Stimulated activated CD4-positive, alpha-beta T cell treated with anti-CD3 and anti-CD28 coated beads, Interleukin-4, amount 100 ng/mL, for 4 hours (primary cell): Measurements from ENCODE around the gene NAALADL2.
"Not testable (repeated sequence)": the region's sequence is repeated elsewhere in the genome, so short reads cannot be mapped to it uniquely, and the experiment has no call there.

ENCODE experiments used
- DNase-seq, 2 experiments: peaks; one replicate each; pipeline ENCODE4 v3.0.0-alpha.2; 2020

Gene NAALADL2

DNA sequence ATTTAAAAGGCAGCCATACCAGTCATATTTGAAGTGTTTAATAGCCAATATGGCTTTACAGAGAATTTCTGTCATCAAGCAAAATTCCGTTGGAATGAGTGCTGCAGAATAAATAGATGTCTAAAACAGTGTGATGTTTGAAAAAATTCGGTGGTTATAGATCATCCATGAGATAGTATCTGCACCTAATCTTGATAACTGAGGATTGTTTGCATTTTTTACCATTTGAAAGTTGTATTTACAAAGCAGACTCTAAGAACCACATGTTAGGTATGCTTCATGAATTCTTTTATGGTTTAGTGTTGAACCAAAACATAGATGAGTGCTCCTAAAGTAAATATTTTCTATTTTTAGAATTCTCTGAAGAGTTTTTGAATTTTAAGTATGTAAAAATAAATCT lies 476.1 kb downstream of the NAALADL2 start:
- no peak for DNase-seq

DNA sequence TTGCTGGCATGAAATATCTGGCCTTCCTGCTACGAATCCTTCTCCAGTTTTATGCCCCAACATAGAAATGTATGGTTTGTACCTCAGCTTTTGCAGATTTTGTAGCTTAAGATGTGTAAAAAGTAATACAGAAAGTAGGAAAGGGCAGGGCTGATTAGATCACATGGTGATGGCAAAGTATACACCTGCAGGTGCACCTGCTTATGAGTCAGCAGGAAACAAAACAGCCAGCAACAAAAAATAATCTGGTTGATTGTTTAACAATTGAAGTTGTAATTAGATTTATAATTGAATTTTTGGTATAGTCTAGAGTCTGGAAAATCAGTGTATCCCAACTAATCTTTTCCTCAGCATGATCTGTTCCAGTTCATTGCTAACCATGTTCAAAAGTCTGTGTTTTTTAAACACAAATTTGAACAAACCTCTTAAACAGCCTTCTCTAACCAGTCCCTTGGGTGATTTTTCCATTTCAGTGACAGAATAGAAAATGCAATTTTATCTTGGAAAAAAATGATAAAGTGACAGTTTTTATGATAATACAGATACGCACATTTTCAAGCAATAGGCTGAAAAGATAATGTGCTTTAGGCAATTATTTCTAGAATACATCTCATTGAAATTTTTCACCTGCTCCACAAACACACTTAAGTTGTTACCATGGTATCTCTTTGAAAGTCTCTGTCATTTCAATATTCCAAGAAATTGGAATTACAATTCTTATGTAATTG lies 477.4 kb downstream of the NAALADL2 start:
- DNase-seq = no peak

DNA sequence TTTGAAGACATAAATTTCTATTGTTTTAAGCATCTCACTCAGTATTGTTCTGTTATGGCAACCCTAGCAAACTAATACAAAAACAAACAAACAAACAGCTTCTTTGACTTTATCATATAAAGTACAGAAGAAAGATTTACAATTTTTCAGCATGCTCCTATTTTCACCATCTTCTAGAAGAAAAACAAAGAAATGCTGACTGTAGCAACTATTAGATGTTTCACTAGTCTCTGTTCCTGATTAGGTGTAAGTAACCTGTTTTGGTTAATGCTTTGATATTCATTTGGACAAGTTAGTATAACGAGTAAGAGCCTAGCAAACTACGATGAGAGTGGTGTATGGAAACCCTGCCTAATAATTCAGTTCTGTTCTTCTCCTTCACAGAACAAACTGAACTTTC lies 478.5 kb downstream of the NAALADL2 start:
- no peak for DNase-seq

DNA sequence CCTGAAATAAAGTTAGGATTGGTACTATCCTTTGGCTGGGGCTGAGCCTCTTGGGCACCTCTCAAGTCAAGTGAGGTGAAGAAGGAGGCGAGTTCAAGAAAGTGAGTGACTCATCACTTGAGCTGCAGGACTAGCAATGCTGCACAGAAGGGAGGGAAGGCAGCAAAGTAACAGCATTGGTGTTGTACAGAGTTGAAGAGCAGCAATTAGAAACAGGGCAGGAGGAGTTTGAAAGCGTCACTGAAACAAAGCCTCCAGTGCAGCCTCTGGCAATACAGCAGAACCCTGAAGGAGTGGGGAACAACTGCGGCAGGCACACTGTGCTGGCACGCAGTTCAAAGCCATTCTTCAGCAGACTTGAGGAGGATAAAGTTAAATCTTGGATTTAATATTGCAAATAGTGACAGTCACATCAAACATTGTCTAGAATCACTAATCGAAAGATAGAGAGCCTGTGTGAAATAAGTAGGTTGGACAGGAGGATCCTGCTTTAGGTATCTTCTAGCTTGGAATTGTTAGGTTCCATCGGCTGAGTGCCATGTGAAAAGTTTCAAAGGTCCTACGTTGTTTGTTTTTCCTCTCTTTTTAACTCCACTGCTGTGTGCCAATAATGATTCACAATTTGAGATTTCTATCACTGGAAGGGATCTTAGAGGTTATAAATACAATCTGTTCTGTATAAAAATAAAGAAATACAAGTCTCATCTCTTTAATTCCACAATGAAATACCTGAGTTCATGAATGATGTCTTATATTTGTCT lies 479.8 kb downstream of the NAALADL2 start:
- no peak for DNase-seq

DNA sequence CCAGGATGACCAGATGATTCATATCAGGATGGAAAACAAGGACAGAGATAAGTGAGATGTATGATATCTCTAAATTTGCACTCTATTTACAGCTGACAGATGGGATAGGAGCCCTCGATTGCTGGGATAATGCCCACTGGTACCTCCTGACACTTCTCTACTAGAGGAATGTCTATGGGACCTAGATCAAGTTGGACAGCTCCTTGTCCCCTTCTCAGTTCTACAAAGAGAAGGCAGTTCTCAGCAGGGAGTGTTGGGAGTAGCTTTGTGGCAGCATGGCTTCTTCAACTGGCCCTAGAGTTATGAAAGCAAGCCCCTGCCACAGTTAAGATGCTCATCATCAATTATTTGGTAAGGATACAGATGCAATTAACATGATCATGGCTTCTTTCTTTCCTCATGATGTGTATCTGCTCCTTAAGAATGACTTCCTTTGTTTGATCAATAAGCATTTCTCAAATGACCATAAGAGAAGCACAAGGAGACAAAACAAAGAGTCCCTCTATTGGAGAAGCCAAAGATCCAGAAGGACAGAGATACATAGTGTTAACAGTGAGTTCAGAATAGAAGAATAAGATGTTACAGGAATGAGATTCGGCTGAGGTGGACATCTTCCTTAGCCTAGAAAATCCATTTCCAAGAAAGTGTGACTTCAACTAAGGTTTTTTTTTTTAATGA lies 481.3 kb downstream of the NAALADL2 start:
- no peak for DNase-seq

DNA sequence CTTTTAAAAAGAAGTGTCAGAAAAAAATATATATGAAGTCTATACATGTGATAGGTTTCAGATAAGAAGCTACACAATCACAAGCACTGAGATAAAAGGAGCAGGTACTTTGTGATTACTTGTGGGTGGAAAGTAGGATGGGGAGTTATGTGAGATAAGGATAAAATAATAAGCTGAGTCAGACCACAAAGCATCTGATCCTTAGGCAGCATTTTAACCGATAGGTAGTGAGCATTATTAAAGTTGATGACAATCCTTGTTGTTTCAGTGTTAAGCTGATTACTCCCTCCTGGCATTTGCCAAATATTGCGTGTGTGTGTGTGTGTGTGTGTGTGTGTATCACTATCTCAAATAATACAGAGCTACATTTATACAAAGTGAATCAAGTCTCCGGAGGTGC lies 483.1 kb downstream of the NAALADL2 start:
- no peak for DNase-seq

DNA sequence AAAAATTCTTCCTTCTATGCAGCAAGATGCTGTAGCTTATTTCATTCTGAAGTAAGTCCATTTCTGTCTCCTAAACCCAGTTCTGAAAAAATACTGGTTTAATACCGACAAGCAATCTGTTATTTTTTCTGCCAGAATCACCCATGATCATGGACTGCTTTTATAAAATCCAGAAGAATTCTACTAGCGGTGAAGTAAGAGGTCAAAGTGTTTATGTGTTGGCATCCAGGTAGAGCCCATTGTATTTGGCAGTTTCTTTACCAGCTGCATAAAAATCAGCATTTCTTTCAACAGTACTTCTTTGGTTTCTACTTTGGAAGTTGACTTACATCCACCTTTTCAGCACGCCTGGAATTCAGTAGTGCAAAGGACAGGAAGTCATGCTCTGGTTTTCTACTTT lies 484.8 kb downstream of the NAALADL2 start:
- DNase-seq = no peak

DNA sequence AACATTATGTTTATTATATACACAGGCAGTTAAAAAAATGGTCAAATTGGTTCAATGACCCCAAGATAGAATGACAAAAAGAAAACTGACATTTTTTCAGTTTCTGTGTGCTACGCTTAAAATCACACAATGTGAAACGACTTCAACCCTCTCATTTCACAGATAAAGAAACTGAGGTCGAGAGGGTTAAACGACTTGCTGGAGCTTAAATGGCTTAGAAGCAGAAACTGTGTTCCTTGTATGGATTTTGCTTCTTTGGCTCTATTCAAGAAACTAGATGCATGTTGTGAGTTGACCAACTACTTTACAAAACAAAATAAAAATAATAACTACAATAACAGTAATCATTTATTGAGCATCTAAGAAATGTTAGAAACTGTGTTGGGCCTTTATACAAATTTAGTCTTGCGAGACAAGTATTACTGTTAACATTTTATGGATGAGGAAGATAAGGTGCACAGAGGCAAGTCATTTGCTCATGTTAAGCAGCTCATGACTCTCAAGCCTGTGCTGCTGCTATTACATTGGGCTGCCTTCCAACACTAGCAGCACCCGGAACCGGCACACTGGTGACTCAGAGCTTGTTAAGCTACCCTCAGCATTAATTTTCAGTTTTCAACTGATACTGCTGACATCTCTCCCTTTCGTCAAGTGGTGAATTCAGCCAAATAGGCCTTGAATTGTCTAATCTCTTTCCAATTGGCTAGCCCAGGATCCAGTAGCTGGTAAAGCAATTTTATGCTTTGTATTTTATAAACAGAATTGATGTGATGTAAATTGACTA lies 487.6 kb downstream of the NAALADL2 start:
- no peak for DNase-seq

DNA sequence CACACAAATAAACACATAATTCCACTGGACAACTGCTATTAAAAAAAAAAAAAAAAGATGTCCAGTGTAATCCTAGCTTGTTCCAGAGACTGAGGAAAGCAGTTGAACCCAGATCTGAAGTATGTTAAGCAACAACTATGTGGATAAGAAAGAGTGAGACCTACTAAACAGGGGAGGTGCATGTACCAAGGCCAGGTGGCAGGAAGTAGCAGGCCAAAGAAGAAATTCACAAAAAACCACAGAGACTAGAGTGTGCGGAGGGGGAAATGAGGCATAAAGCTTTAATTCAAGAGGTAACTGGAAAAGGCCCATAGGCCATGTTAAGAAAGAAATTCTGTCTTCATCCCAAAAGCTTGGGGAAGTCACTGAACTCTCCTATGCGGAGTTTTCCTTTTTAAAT lies 490.0 kb downstream of the NAALADL2 start:
- DNase-seq = no peak

DNA sequence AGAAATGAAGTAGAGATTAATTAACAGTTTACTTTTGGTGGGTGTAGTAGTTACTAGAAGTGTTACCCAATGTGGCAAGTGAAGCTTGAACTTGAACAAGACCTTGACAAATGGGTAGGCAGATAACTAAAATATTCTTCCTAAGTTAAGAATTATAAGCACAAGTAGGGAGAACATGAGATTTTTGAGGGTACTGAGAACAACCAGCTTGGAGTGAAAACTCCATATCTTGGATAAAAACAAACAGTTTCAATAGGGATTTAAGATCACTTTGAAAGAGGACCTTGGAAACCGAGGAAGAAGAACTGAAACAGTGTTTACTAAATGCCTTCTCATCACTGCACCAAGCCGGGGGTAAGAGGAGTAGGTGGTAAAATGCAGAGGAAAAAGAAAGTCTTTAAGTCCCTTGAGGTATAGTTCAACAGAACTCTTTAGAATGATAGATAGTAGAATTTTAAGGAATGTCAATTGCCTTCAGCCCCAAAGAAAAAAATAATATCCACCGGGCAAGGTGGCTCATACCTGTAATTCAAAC lies 496.7 kb downstream of the NAALADL2 start:
- no peak for DNase-seq

DNA sequence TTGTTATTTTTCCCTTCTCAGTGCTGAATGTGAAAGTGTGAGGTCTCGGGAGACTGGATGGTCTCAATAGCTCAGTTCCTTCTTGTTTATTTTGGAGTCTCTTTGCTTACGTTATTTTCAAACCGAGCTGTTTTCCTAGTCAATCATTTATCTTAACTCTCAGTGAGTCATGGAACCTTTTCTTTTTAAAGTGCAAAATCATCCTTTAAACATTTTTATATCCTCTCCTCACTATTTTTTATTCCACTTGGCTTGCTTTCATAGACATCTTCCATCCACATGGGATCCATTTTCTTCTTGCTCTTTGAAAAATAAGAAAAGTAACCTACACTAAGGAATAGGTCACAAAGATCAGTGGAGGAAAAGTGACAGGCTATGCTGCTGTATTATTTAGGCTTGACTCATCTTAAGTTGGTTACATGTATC lies 497.8 kb downstream of the NAALADL2 start:
- DNase-seq = no peak

DNA sequence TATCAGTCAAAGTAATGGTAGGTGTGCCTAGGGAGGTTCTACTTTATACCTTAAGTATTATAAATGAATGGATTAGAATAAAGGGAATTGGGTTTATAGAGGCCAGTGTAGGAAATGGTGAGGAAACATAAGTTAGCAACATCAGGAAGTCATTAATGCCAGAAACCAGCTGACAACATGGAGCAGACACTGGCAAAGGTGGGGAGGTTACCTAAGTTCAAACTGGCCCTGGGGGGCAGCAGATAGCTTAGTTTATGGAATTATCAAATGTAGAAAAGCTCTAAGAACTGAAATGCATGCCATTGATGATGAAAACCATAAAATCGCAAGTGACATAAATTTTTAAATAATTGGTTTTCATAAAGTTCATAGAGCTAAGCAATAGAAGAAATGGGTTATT lies 498.6 kb downstream of the NAALADL2 start:
- DNase-seq = no peak

DNA sequence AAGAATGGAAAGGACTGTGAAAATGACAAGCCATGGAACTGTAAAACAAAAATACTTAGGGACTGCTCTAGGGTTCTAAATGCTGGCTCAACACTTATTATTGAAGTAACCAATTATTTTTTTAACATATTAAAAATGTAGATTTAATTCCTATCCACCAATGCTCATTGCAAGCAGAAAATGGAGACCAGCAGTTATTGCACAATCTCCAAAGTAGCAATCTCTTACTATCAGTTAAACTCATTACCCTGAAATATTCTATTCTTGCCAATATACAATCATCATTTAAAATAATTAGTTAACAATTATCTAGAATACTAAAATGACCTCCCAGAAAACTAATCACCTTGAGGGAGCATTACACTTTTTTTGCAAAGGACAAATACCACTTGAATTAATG lies 499.8 kb downstream of the NAALADL2 start:
- no peak for DNase-seq

DNA sequence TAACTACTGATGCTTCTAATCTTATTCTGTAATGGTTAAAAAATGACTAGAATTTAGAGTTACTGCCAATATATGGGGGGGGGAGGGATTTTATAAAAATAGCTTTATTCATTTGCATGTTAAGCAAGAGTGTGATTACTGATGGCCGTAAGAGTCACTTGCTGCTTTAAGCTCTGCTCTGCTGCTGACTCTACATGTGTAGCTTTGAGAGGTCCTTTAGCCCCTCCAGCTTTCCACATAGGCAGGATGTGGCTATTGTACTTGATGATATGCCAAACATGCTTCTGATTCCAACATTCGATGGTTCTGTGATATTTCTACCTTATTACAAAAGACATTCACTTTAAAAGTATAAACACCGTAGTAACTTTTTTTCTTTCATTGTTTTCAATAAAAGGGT lies 511.3 kb downstream of the NAALADL2 start:
- DNase-seq = not testable (repeated sequence)

DNA sequence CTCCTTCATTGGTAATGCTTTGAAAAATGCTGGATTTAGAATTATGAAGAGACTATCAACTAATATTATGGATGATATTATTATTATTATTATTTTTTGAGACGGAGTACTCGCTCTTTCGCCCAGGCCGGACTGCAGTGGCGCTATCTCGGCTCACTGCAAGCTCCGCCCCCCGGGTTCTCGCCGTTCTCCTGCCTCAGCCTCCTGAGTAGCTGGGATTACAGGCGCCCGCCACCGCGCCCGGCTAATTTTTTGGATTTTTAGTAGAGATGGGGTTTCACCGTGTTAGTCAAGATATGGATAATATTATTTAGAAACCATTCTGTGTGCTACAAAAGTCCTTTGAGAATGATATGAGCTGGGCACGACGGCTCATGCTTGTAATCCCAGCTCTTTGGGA lies 512.1 kb downstream of the NAALADL2 start:
- not testable (repeated sequence) for DNase-seq

DNA sequence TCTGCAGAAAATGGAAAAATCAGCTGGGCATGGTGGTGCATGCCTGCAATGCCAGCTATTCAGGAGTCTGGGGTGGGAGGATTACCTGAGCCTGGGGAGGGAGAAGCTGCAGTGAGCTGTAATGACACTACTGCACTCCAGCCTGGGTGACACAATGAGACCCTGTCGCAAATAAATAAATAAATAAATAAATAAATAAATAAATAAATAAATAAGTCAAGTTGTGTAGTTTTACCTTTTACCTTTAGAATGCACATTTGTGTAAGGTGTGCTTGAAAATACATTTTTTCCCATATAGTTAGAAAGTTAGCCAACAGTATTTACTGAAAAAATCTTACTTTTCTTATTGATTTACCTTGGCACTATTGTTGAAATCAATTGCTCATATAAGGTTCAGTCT lies 515.6 kb downstream of the NAALADL2 start:
- no peak for DNase-seq

DNA sequence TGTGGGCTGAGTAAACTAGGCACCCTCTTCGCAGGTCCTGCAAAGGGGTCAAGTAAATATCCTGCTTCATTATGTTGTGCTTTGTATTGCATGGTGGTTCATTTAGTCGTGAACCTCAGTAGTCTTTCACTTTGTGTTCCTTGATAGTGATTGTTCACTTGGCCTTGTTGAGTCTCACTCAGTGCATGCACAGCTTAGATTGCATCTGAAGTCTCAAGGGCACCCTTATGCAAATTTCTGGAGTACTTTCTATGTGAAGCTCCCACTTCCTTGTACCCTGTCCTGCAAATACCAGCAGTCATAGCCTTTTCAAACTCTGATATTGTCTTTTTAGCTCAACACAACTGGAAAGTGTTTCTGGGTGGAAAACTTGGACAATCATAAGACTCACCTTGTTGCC lies 519.2 kb downstream of the NAALADL2 start:
- DNase-seq = no peak

DNA sequence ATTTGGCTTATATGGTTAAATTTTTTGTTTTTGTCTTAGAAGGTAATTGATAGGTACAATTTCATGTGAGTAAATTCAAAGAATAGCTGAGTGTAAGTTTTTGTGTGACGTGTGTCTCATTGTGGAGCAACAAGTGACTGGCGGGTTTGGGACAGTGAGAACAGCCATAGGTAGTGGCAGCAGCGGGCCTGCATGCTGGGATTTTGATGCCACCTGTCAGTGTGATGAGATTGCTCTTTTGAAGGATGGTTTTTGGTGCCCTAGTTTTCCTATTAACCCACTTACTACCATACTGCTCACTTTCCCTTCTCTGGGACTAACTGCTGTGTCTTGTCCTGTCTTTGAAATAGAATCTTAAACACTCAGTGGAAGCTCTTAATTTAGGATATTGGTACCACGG lies 522.6 kb downstream of the NAALADL2 start:
- no peak for DNase-seq

DNA sequence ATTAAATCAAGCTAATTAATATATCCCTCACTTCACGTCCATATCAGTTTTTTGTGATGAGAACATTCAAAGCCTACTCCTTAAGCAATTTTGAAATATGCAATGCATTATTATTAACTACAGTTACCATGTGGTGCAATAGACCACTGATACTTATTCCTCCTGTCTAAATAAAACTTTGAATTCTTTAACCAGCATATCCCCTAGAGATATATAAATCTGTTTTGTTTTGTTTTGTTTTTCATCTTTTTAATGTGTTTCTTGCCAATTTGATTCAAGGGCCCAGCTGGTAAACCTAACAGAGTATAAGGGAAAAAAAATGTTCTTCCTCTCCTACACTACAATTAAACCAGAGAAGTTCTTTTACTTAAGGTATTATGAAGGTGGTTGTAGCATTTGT lies 524.2 kb downstream of the NAALADL2 start:
- no peak for DNase-seq

DNA sequence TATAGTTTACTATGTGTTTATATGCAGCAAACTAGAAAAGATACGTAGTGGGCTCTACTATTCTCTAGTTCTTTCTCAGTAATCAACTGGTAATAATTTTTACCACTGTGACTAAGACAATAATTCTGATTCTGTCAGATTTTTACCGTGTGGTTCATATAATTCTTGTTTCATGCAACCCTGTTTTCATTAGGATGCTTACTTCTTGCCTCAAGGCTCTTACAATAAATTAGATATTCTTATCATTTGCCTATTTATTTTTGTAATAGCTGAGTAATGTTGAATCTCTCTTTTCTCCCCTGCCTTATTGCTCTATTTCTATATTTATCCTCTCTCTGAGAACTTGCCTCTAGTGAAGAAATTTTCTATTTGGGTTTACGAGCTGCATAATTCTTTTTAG lies 524.7 kb downstream of the NAALADL2 start:
- DNase-seq = no peak

DNA sequence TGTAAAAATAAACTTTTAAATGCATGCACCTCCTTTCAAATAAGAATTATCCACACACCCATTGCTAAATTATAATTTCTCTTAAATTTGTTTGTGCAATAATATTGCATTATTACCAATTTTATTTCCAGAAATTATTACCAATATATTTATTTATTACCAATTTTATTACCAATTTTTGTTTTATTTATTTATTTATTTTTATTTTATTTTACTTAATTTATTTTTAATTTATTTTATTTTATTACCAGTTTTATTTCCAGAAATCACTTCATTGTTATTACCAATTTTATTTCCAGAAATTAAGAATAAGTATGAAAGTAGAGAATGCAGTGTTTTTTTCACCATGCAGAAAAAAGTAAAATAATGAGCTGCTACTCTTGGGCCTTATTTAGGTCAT lies 525.4 kb downstream of the NAALADL2 start:
- no peak for DNase-seq

DNA sequence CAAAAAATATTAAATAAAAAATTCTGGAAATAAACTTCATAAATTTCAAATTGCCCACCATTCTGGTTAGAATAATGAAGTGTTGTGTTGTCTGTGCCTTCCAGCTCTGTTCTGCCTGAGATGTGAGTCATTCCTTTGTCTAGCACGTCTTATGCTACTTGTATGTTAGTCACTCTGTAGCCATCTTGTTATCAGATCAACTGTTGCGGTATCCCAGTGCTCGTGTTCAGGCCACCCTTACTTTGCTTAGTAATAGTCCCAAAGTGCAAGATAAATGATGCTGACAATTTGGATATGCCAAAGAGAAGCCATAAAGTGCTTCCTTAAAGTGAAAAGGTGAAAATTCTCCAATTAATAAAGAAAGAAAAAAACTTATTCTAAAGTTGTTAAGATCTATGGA lies 527.5 kb downstream of the NAALADL2 start:
- no peak for DNase-seq

DNA sequence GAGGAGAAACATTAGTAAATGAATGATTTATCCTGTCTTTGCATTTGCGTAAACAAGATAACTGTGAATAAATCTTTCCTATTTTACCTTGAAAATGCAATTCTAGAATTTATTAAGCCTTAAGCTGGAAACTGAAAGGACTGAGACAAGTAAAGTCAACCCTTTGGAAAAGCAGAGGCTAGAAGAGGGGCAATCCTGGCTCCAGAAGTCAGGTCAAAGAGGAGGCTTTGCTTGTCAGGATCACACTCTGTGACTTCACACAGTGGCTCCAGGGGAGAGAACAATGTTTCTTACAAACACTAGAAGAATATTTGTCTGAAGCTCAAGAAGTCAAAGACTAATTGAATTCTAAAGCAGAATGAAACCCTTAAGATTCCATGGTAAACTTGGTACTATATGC lies 530.4 kb downstream of the NAALADL2 start:
- DNase-seq = no peak
